ENCODE data around the gene HRC.

The HRC gene

GRCh38 chr19:49114630-49115363, 40.4 kb downstream of the HRC start:
- DNase-seq (ENCODE audit: low read depth): peak; percentile 68

- peak; percentile 76 for DNase-seq (ENCODE audit: low read depth)
Observed at GRCh38 chr19:49113762-49114629, 41.2 kb downstream of the HRC start, which contains the start of gene LIN7B. Gene LIN7B, plus strand, starts transcription at chr19:49114370. Its CDS starts 35 bp downstream, at chr19:49114405.

GRCh38 chr19:49111218-49111998, 43.8 kb downstream of the HRC start:
- no peak for DNase-seq (ENCODE audit: low read depth)

DNA sequence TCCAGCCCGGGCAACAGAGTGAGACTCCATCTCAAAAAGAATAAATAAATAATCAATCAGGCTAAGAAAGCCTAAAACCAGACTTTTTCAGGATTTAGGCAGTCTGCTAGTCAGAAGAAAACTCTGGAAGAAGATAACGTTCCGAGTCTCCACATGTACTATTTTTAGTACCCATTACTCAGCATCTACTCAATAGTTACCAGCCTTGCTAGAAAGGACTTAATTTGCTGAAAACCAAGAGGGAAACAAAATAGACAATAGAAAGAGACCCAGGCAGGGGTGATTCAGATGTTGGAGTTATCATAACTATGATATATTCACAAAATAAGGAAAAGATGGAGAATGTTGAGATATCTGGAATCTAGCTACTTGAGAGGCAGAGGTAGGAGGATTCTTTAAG, 44.6 kb downstream of the HRC start:
- DNase-seq (ENCODE audit: low read depth): peak; percentile 65

GRCh38 chr19:49109569-49110233, 45.5 kb downstream of the HRC start:
- no peak for DNase-seq (ENCODE audit: low read depth)

DNA sequence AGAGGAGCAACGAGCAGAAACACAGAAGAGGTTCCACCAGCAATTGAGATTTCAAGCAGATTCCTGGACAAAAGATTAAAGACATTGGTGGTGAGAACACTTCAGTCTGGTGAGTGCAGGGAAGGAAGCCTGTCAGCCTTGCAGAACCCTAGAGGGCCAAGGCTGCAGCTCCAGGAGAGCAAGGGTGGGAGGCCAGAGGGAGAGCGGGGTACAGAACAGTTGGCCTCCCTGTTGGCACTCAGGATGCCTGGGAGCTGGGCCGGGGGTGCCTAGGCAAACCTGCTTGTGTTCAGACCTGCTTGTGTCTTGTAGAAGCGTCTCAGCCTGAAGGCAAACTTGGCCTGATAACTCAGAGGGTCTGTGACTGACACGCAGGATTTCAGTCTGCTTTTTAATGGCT, 46.1 kb downstream of the HRC start:
- DNase-seq (ENCODE audit: low read depth): no peak

DNA sequence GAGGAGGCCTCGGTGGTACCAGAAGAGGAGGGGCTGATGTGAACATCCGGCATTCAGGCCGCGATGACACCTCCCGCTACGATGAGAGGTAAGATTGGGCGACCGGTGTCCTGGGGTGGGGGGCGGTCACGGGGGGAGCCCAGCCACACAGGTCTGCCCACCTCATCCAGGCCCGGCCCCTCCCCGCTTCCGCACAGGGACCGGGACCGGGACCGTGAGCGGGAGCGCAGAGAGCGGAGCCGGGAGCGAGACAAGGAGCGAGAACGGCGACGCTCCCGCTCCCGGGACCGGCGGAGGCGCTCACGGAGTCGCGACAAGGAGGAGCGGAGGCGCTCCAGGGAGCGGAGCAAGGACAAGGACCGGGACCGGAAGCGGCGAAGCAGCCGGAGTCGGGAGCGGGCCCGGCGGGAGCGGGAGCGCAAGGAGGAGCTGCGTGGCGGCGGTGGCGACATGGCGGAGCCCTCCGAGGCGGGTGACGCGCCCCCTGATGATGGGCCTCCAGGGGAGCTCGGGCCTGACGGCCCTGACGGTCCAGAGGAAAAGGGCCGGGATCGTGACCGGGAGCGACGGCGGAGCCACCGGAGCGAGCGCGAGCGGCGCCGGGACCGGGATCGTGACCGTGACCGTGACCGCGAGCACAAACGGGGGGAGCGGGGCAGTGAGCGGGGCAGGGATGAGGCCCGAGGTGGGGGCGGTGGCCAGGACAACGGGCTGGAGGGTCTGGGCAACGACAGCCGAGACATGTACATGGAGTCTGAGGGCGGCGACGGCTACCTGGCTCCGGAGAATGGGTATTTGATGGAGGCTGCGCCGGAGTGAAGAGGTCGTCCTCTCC, 47.4 kb downstream of the HRC start:
- no peak for DNase-seq (ENCODE audit: low read depth)

DNA sequence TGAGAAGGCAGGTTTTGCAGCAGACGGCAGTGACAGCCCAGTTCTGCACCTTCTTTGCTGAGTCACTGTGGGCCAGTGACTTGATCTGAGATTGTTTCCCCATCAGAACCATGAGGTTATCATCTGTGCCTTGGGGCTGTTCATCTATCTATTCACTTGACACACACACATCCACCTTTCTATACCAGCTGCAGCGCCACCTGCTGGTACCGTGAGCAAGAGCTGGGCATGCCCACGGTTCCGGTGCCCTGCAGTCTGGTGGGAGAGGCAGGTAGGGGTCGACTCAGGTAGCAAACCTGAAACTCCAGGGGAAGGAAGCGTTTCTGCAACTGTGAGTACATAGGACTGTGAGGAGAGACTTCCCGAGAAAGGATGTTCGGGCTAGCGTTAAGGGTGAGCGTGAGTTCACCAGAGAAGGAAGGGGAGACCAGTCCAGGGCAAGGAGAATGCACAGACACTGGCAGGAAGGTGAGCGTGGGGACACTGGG, 48.5 kb downstream of the HRC start:
- DNase-seq (ENCODE audit: low read depth): peak; percentile 58

GRCh38 chr19:49104229-49104864, 50.8 kb downstream of the HRC start:
- DNase-seq (ENCODE audit: low read depth): no peak

GRCh38 chr19:49103331-49104085, 51.7 kb downstream of the HRC start:
- no peak for DNase-seq (ENCODE audit: low read depth)

GRCh38 chr19:49102303-49102702, 52.9 kb downstream of the HRC start:
- DNase-seq (ENCODE audit: low read depth): no peak

Data from EH (cell line).